Thyroid gland (tissue), 4 donors: Measurements from ENCODE around the gene DNAL4. TPM values are rescaled to one million over a fixed set of nuclear protein-coding genes. Genes with fewer than 3 reads are reported as not detected.

Source experiments
- DNase-seq, 2 donors: peaks; one replicate each; pipeline ENCODE4 v3.0.0-alpha.2; 2019
- H3K27ac ChIP-seq, 3 donors: fragments of 200-600 bp; sonication (generic); 1 replicate in 2 of 3; 2 replicates in 1 of 3; pipeline ENCODE4 v1.5.1; 2016 to 2019; ENCODE audit warnings: mild to moderate bottlenecking in 1 of 3, moderate library complexity in 1 of 3
- H3K27me3 ChIP-seq: fragments of 200-600 bp; sonication (generic); one replicate; pipeline ENCODE4 v1.5.1; 2019
- H3K36me3 ChIP-seq, 2 donors: fragments of 200-600 bp; sonication (generic); one replicate each; pipeline ENCODE4 v1.5.1; 2016 to 2019
- H3K4me1 ChIP-seq, 2 donors: fragments of 200-600 bp; sonication (generic); one replicate each; pipeline ENCODE4 v1.5.1; 2017 to 2019
- H3K4me3 ChIP-seq, 3 donors: fragments of 200-600 bp; sonication (generic); replicated peaks in 1 of 3; 1 replicate in 2 of 3; 2 replicates in 1 of 3; pipeline ENCODE4 v1.5.1; 2016; ENCODE audit warnings: mild to moderate bottlenecking in 1 of 3
- H3K9me3 ChIP-seq: fragments of 200-600 bp; sonication (generic); one replicate; pipeline ENCODE4 v1.5.1; 2017
- CTCF ChIP-seq, 6 experiments: fragments of 200-600 bp in 3 of 6; fragments of 450-650 bp in 3 of 6; sonication (generic) in 3 of 6; IDR thresholded peaks; one replicate each; pipeline ENCODE4 v1.5.1; 2016 to 2019; ENCODE audit warnings: antibody characterized with exemption in 6 of 6, mild to moderate bottlenecking in 2 of 6, inconsistent platforms in 1 of 6, moderate library complexity in 1 of 6
- POLR2A ChIP-seq, 2 donors: fragments of 450-650 bp; IDR thresholded peaks; one replicate each; pipeline ENCODE4 v1.6.1; 2017; ENCODE audit warnings: antibody characterized with exemption in 2 of 2, mild to moderate bottlenecking in 2 of 2, moderate library complexity in 1 of 2
- WGBS, 2 donors: methylation state at CpG; one replicate each; pipeline ENCODE4 v1.1.5; 2017; 5-methylcytosine and 5-hydroxymethylcytosine counted together
- intact Hi-C: fragments of 100-400 bp; cut with DNase I; formaldehyde crosslinking; loops from one replicate; pipeline ENCODE4 v1.15.1; 2023
- total RNA-seq, 4 donors: library from RNA; depleted of rRNA; stranded (reverse); fragments of >200 nt; gene quantifications; one replicate each; pipeline ENCODE4 v1.2.3, GENCODE V29; 2016

DNAL4 gene
- total RNA-seq, 4 donors from 2014 or later = 30.9 to 50.0 (median 37.9) TPM

DNA sequence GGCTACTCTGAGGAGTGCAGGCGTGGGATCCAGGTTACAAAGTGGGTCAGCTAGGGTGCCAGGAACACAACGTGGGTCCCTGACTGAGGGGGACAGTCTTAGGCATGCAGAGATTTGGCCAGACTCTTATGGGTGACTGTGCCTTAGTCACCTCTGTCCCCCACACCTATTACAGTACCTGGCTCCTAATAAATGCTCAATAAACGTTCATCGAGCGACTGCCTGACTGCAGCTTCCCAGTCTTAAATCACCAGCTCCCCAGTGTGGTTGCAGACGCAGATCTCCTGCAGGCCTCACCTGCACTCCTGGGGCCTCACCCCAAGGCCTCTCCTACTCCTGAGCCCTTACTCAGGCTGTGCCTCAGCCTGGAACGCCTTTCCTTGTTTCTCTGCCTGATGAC lies 34.9 kb downstream of the DNAL4 start:
- intact Hi-C loops = no loop called here

GRCh38 chr22:38758276-38758945 lies 35.5 kb downstream of the DNAL4 start:
- WGBS, 2 donors = 78 to 84% methylated on average over 14 to 16 of the region's 16 CpGs
- Histone ChIP-seq H3K9me3 (no peaks in the 10 kb centered on the region), H3K4me1 (peaks cover 16 to 25% of the 10 kb centered on the region in 2 donors), H3K27ac (no peak overlapping the region), H3K36me3 (no peaks in the 10 kb centered on the region), H3K27me3 (no peaks in the 10 kb centered on the region), H3K4me3 (no peak overlapping the region)
- no peak for DNase-seq
- intact Hi-C loops = no loop called here
- TF ChIP-seq CTCF (IDR thresholded peaks at IDR 0.05) (no peak), POLR2A (IDR thresholded peaks at IDR 0.05) (no peak)

More for the DNA sequence above, 34.9 kb downstream of the DNAL4 start:
- H3K9me3 ChIP-seq = no peaks in the 10 kb centered on the region
- H3K27ac ChIP-seq = no peak overlapping the region
- no peak for TF ChIP-seq CTCF (IDR thresholded peaks at IDR 0.05)
- TF ChIP-seq POLR2A (IDR thresholded peaks at IDR 0.05) = no peak
- 92 to 93% methylated on average over 5 to 7 of the region's 7 CpGs for WGBS, 2 donors
- H3K4me1 ChIP-seq = peaks cover 12 to 19% of the 10 kb centered on the region in 2 donors
- DNase-seq = no peak
- H3K36me3 ChIP-seq = no peaks in the 10 kb centered on the region
- no peaks in the 10 kb centered on the region for H3K27me3 ChIP-seq
- no peak overlapping the region for H3K4me3 ChIP-seq

DNA sequence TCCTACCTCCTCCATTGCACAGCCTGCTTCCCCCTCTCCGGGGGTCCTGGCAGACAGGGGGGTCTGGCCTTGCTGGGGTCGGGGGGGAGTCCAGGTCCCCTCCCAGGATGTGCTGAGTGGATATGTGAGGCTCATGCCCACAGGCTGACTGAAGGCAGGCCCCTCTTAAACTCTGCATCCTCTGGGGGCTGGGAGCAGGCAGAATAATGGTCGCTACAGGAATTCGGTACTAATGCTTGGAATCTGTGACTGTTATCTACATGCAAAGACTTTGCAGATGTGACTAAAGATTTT lies 36.5 kb downstream of the DNAL4 start:
- H3K27ac ChIP-seq = no peak overlapping the region
- no peak for DNase-seq
- H3K36me3 ChIP-seq = peaks cover 0 to 3% of the 10 kb centered on the region in 2 donors
- H3K4me3 ChIP-seq = no peak overlapping the region
- H3K4me1 ChIP-seq = peaks cover 16 to 26% of the 10 kb centered on the region in 2 donors
- H3K9me3 ChIP-seq = no peaks in the 10 kb centered on the region
- no peaks in the 10 kb centered on the region for H3K27me3 ChIP-seq
- intact Hi-C loops = no loop called here
- 79 to 92% methylated on average over 3 to 4 of the region's 4 CpGs for WGBS, 2 donors
- no peak for TF ChIP-seq POLR2A (IDR thresholded peaks at IDR 0.05)
- no peak for TF ChIP-seq CTCF (IDR thresholded peaks at IDR 0.05)

DNA sequence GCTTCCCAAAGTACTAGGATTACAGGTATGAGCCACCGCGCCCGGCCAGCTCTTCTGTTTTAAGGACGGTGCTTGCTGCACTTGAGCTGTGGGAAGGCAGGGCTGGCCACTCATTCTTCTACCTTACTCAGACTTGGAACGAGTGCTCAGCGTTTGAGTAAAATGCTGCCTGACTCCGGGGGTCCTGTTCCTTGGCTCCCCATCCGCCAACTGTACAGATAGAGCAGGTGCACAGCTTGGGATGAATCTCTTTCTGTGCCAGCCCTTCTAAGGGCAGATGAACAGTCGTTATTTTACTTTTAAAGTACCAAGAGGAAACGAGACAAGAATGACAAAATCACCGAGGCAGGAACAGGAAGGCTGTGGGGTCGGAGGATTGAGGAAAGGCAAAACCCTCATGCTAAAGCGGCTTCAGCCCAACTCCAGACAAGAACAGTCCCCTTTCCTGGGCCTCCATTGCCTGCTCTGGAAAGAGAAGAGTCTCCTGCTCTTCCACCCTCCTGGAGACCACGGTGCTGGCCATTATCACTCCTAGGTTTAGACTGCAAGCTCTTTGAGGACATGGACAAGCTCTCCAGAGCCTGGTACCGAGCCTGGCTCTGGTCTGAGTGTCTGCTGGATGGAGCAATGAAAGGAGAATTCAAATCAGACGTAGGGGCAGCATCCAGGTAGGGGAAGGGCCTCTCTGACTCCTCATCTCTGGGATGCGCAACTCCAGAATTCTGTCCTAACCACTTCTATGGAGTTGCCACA lies 37.1 kb downstream of the DNAL4 start:
- no peaks in the 10 kb centered on the region for H3K9me3 ChIP-seq
- no peak for TF ChIP-seq POLR2A (IDR thresholded peaks at IDR 0.05)
- no peak for TF ChIP-seq CTCF (IDR thresholded peaks at IDR 0.05)
- H3K36me3 ChIP-seq = peaks cover 5 to 8% of the 10 kb centered on the region in 2 donors
- intact Hi-C loops = no loop called here
- no peaks in the 10 kb centered on the region for H3K27me3 ChIP-seq
- peak overlapping the region in 1 of 3 donors; percentile 63 for H3K4me3 ChIP-seq
- peak overlapping the region in 1 of 3 donors; percentile 94 for H3K27ac ChIP-seq
- peaks cover 16 to 26% of the 10 kb centered on the region in 2 donors for H3K4me1 ChIP-seq
- 49 to 53% methylated on average over 14 to 17 of the region's 17 CpGs for whole genome bisulfite sequencing, 2 donors
- DNase-seq = peak; percentile 50 to 55
